Measurements from ENCODE around the gene APBB2.

GRCh38 chr4:40954088-40954668 lies 260.2 kb downstream of the APBB2 start:
- TF ChIP-seq, protein P1, sequence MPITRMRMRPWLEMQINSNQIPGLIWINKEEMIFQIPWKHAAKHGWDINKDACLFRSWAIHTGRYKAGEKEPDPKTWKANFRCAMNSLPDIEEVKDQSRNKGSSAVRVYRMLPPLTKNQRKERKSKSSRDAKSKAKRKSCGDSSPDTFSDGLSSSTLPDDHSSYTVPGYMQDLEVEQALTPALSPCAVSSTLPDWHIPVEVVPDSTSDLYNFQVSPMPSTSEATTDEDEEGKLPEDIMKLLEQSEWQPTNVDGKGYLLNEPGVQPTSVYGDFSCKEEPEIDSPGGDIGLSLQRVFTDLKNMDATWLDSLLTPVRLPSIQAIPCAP (CRISPR knock-in tag; IDR thresholded peaks at IDR 0.05), result no peak
- TF ChIP-seq, protein P2, sequence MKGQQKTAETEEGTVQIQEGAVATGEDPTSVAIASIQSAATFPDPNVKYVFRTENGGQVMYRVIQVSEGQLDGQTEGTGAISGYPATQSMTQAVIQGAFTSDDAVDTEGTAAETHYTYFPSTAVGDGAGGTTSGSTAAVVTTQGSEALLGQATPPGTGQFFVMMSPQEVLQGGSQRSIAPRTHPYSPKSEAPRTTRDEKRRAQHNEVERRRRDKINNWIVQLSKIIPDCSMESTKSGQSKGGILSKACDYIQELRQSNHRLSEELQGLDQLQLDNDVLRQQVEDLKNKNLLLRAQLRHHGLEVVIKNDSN (CRISPR knock-in tag; IDR thresholded peaks at IDR 0.05), result no peak
- TF ChIP-seq CTCF (IDR thresholded peaks at IDR 0.05) (no peak), USF2 (CRISPR knock-in tag; IDR thresholded peaks at IDR 0.05) (no peak)
- TF ChIP-seq, protein P3, sequence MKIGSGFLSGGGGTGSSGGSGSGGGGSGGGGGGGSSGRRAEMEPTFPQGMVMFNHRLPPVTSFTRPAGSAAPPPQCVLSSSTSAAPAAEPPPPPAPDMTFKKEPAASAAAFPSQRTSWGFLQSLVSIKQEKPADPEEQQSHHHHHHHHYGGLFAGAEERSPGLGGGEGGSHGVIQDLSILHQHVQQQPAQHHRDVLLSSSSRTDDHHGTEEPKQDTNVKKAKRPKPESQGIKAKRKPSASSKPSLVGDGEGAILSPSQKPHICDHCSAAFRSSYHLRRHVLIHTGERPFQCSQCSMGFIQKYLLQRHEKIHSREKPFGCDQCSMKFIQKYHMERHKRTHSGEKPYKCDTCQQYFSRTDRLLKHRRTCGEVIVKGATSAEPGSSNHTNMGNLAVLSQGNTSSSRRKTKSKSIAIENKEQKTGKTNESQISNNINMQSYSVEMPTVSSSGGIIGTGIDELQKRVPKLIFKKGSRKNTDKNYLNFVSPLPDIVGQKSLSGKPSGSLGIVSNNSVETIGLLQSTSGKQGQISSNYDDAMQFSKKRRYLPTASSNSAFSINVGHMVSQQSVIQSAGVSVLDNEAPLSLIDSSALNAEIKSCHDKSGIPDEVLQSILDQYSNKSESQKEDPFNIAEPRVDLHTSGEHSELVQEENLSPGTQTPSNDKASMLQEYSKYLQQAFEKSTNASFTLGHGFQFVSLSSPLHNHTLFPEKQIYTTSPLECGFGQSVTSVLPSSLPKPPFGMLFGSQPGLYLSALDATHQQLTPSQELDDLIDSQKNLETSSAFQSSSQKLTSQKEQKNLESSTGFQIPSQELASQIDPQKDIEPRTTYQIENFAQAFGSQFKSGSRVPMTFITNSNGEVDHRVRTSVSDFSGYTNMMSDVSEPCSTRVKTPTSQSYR (CRISPR knock-in tag; IDR thresholded peaks at IDR 0.05), result no peak
